GM12874 (cell line): ENCODE data around the gene PTH2.

ENCODE experiments used
- CTCF ChIP-seq: IDR thresholded peaks from 2 replicates; pipeline ENCODE4 v1.5.1; 2011; ENCODE audit warnings: low read depth, mild to moderate bottlenecking, control low read depth, low read length, moderate library complexity; ENCODE audit not compliant: insufficient read depth

Gene PTH2

GRCh38 chr19:49413348-49413747 lies 9.9 kb downstream of the PTH2 start:
- TF ChIP-seq CTCF: no peak

GRCh38 chr19:49411681-49412326 lies 11.4 kb downstream of the PTH2 start:
- no peak for TF ChIP-seq CTCF

- TF ChIP-seq CTCF: no peak
These were observed 13.7 kb downstream of the PTH2 start for GRCh38 chr19:49409441-49410029.

- TF ChIP-seq CTCF: no peak
These were observed 14.3 kb downstream of the PTH2 start for GRCh38 chr19:49408816-49409440.

- TF ChIP-seq CTCF: no peak
These were observed 15.7 kb downstream of the PTH2 start for GRCh38 chr19:49407482-49408015.

GRCh38 chr19:49407079-49407478 lies 16.2 kb downstream of the PTH2 start:
- TF ChIP-seq CTCF: no peak

- TF ChIP-seq CTCF: no peak
These were observed 19.6 kb downstream of the PTH2 start for GRCh38 chr19:49403404-49404187.
